Measurements from ENCODE around the gene CNDP1.

GRCh38 chr18:74544898-74545297, 10.6 kb downstream of the CNDP1 start:
- no peak for TF ChIP-seq EP300 (IDR thresholded peaks at IDR 0.05; ENCODE audit: borderline replicate concordance)
- no peak for TF ChIP-seq RAD21 (IDR thresholded peaks at IDR 0.05; ENCODE audit: low read depth)
- TF ChIP-seq EGR1 (IDR thresholded peaks at IDR 0.05): no peak
- TF ChIP-seq NFIC (IDR thresholded peaks at IDR 0.05): no peak
- TF ChIP-seq ZBTB7A (IDR thresholded peaks at IDR 0.05; ENCODE audit: low read depth): no peak
- no peak for TF ChIP-seq TAF1 (IDR thresholded peaks at IDR 0.05; ENCODE audit: low read depth)
- no peak for TF ChIP-seq FOXM1 (IDR thresholded peaks at IDR 0.05; ENCODE audit: borderline replicate concordance, low read depth)
- TF ChIP-seq REST (IDR thresholded peaks at IDR 0.05; ENCODE audit: low read depth): no peak
- no peak for TF ChIP-seq TEAD4 (IDR thresholded peaks at IDR 0.05)
- TF ChIP-seq MAX (IDR thresholded peaks at IDR 0.05): no peak
- TF ChIP-seq CEBPB (IDR thresholded peaks at IDR 0.05): no peak
- TF ChIP-seq YY1 (IDR thresholded peaks at IDR 0.05; ENCODE audit: low read depth): no peak
- no peak for TF ChIP-seq TCF12 (IDR thresholded peaks at IDR 0.05; ENCODE audit: low read depth)

All from Ishikawa (cell line).